OCI-LY3 (cell line): Measurements from ENCODE around the gene PRR14.
"Not testable (repeated sequence)": the region's sequence is repeated elsewhere in the genome, so short reads cannot be mapped to it uniquely, and the experiment has no call there.

Experiments used
- H2AFZ ChIP-seq: fragments of 200-600, 300-600 bp; shearing (Covaris generic); 2 replicates; pipeline ENCODE4 v1.6.0; 2014; ENCODE audit warnings: antibody characterized with exemption, low read depth, low read length
- H3K27ac ChIP-seq: fragments of 200-600, 300-600 bp; sonication (generic); 2 replicates; pipeline ENCODE4 v1.5.1; 2014; ENCODE audit warnings: mild to moderate bottlenecking, low read length, moderate library complexity, mixed read lengths
- H3K27me3 ChIP-seq: fragments of 200-600, 300-600 bp; sonication (generic); 2 replicates; pipeline ENCODE4 v1.6.1; 2014; ENCODE audit warnings: low read depth, low read length, mixed read lengths
- H3K36me3 ChIP-seq: fragments of 200-600, 300-600 bp; sonication (generic); replicated peaks from 2 replicates; pipeline ENCODE3; 2014; ENCODE audit warnings: low read depth, low read length, mixed read lengths
- H3K4me1 ChIP-seq: fragments of 300-600, 200-600 bp; sonication (generic); 2 replicates; pipeline ENCODE4 v1.6.1; 2014; ENCODE audit warnings: low read length, mixed read lengths
- H3K4me2 ChIP-seq: fragments of 200-600, 300-600 bp; sonication (generic); 2 replicates; pipeline ENCODE4 v1.6.1; 2014; ENCODE audit warnings: low read length, mixed read lengths
- H3K4me3 ChIP-seq: fragments of 300-600, 200-600 bp; sonication (generic); 2 replicates; pipeline ENCODE4 v1.5.1; 2014; ENCODE audit warnings: antibody characterized with exemption, mild to moderate bottlenecking, low read length, moderate library complexity
- H3K79me2 ChIP-seq: fragments of 300-600, 200-600 bp; shearing (Covaris generic); 2 replicates; pipeline ENCODE4 v1.6.1; 2014; ENCODE audit warnings: mild to moderate bottlenecking, low read length, mixed read lengths
- H3K9ac ChIP-seq: fragments of 300-600, 200-600 bp; shearing (Covaris generic); 2 replicates; pipeline ENCODE4 v1.6.0; 2014; ENCODE audit warnings: mild to moderate bottlenecking, low read length, moderate library complexity
- H3K9me3 ChIP-seq: fragments of 200-600, 300-600 bp; shearing (Covaris generic); 2 replicates; pipeline ENCODE4 v1.6.1; 2014; ENCODE audit warnings: low read length, mixed read lengths; ENCODE audit not compliant: insufficient read depth
- H4K20me1 ChIP-seq: fragments of 200-600, 300-600 bp; sonication (generic); 2 replicates; pipeline ENCODE4 v1.6.1; 2016; ENCODE audit warnings: low read length, mixed read lengths; ENCODE audit not compliant: insufficient read depth
- EZH2phosphoT487 ChIP-seq: fragments of 200-600 bp; shearing (Covaris generic); IDR thresholded peaks from 2 replicates; pipeline ENCODE4 v1.6.1; 2018; ENCODE audit warnings: antibody characterized with exemption, mixed run types, low read depth
- TF ChIP-seq, protein P1 (sequence below): fragments of 200-600, 300-600 bp; sonication (generic); IDR thresholded peaks from 2 replicates; pipeline ENCODE4 v1.5.1; 2014; ENCODE audit warnings: antibody characterized with exemption, low read length, low read depth

PRR14 gene

DNA sequence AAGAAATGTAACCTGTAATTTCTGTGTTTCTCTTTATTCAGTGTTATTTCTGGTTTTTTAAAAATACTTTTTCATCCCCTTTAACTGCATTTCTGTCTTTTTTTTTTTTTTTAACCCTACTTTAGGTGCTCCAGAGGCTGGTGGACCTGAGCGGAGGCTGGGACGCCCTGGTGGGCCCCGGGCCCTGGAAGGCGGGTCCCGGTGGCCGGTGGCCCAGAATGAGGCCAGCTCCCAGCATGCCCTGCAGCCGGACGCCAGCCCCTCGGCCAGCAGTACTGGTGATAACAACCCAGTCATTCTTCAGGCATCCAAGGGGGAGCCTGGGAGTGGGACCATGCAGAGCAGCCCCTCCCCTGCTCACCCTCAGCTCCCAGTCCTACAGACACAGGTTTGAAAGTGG is 49.7 kb downstream of the PRR14 start:
- Histone ChIP-seq H3K4me3 (no peak overlapping the region), H3K9me3 (no peaks in the 10 kb centered on the region), H4K20me1 (peaks cover 13% of the 10 kb centered on the region), H3K4me1 (peaks cover 13% of the 10 kb centered on the region), H3K79me2 (peaks cover 37% of the 10 kb centered on the region), H3K27me3 (no peaks in the 10 kb centered on the region), H2AFZ (no peak overlapping the region), H3K4me2 (no peak overlapping the region; the same call in 1 of the 2 replicates), H3K27ac (no peak overlapping the region), H3K36me3 (peaks cover 29% of the 10 kb centered on the region), H3K9ac (no peak overlapping the region)
- TF ChIP-seq EZH2phosphoT487: no peak
- TF ChIP-seq, protein P1, sequence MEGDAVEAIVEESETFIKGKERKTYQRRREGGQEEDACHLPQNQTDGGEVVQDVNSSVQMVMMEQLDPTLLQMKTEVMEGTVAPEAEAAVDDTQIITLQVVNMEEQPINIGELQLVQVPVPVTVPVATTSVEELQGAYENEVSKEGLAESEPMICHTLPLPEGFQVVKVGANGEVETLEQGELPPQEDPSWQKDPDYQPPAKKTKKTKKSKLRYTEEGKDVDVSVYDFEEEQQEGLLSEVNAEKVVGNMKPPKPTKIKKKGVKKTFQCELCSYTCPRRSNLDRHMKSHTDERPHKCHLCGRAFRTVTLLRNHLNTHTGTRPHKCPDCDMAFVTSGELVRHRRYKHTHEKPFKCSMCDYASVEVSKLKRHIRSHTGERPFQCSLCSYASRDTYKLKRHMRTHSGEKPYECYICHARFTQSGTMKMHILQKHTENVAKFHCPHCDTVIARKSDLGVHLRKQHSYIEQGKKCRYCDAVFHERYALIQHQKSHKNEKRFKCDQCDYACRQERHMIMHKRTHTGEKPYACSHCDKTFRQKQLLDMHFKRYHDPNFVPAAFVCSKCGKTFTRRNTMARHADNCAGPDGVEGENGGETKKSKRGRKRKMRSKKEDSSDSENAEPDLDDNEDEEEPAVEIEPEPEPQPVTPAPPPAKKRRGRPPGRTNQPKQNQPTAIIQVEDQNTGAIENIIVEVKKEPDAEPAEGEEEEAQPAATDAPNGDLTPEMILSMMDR: no peak

DNA sequence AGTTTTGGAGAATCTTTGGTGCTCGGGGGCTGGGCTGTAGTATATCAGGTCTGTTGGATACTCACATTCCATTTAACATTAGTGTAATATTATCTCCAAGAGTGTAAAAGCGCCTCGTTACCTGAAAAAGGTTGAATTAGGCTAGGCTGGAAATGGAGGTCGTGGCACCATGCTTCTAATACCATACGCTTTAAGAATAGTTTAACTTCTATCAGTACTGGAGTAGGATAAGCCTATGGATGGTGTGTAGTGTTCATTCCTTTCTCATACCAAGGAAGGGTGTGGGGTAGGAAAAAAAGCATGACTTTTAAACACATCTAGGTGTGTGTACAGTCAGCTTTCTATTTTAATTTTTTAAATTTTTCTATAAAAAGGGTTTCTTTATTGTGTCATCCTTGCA is 50.2 kb downstream of the PRR14 start:
- Histone ChIP-seq H3K27me3 (no peaks in the 10 kb centered on the region), H4K20me1 (peaks cover 13% of the 10 kb centered on the region), H3K4me2 (no peak overlapping the region), H3K79me2 (peaks cover 37% of the 10 kb centered on the region), H3K27ac (no peak overlapping the region), H3K4me1 (peaks cover 13% of the 10 kb centered on the region), H2AFZ (no peak overlapping the region), H3K36me3 (peaks cover 33% of the 10 kb centered on the region), H3K9ac (no peak overlapping the region), H3K9me3 (no peaks in the 10 kb centered on the region), H3K4me3 (no peak overlapping the region)
- TF ChIP-seq, protein P1: no peak
- no peak for TF ChIP-seq EZH2phosphoT487

DNA sequence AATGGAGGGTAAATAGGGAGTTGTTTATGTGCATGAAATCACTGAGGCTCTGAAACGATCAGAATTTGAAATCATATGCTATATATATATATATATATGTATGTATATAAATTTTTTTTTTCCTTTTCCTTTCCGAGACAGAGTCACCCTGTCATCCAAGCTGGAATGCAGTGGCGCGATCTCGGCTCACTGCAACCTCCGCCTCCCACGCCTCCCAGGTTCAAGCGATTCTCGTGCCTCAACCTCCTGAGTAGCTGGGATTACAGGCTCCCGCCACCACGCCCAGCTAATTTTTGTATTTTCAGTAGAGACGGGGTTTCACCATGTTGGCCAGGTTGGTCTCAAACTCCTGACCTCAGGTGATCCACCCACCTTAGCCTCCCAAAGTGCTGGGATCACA is 52.3 kb downstream of the PRR14 start:
- peaks cover 13% of the 10 kb centered on the region for H4K20me1 ChIP-seq
- not testable (repeated sequence) for H2AFZ ChIP-seq, H3K9me3 ChIP-seq, H3K27me3 ChIP-seq, H3K4me1 ChIP-seq, H3K4me2 ChIP-seq, H3K4me3 ChIP-seq, H3K9ac ChIP-seq, H3K27ac ChIP-seq
- H3K36me3 ChIP-seq: peaks cover 53% of the 10 kb centered on the region
- peaks cover 37% of the 10 kb centered on the region for H3K79me2 ChIP-seq

DNA sequence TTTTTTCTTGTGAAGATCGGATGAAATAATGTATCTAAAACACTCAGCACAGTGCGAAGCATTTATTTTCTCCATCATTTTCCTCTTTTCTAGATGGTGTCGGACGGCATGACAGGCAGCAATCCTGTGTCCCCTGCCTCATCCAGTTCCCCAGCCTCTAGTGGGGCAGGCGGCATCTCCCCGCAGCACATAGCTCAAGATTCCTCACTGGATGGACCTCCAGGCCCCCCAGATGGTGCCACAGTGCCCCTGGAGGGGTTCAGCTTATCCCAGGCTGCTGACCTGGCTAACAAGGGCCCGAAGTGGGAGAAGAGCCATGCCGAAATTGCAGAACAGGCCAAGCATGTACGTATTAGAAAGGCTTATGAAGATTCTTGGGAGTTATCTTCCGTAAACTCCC is 53.2 kb downstream of the PRR14 start:
- TF ChIP-seq, protein P1: no peak
- no peak overlapping the region for H3K9ac ChIP-seq
- no peak overlapping the region for H2AFZ ChIP-seq
- H3K4me1 ChIP-seq: peaks cover 8% of the 10 kb centered on the region
- H3K27ac ChIP-seq: no peak overlapping the region
- H3K36me3 ChIP-seq: peaks cover 54% of the 10 kb centered on the region
- H3K27me3 ChIP-seq: no peaks in the 10 kb centered on the region
- H3K4me3 ChIP-seq: no peak overlapping the region
- peaks cover 13% of the 10 kb centered on the region for H4K20me1 ChIP-seq
- no peaks in the 10 kb centered on the region for H3K9me3 ChIP-seq
- peaks cover 31% of the 10 kb centered on the region for H3K79me2 ChIP-seq
- no peak overlapping the region for H3K4me2 ChIP-seq
